NK-92 (cell line): ENCODE results near the gene C6.
"Not testable (repeated sequence)": the region's sequence is repeated elsewhere in the genome, so short reads cannot be mapped to it uniquely, and the experiment has no call there.

Source experiments
- DNase-seq: peaks from one replicate; lab custom pipeline; 2025; ENCODE audit not compliant: unreplicated experiment; lab: John Stamatoyannopoulos, UW

The C6 gene

GRCh38 chr5:41213340-41213739 lies at the start of gene C6:
Gene C6, minus strand, starts transcription at chr5:41213532. Its CDS starts 10,302 bp downstream, at chr5:41203230.
- DNase-seq = no peak

GRCh38 chr5:41256400-41256799 lies 43.1 kb upstream of the C6 start:
- DNase-seq = no peak

- no peak for DNase-seq
Measured at GRCh38 chr5:41253109-41253508, 39.8 kb upstream of the C6 start.

- no peak for DNase-seq
Measured at GRCh38 chr5:41252036-41252435, 38.7 kb upstream of the C6 start.

GRCh38 chr5:41250351-41250987 lies 37.1 kb upstream of the C6 start:
- DNase-seq = no peak

DNA sequence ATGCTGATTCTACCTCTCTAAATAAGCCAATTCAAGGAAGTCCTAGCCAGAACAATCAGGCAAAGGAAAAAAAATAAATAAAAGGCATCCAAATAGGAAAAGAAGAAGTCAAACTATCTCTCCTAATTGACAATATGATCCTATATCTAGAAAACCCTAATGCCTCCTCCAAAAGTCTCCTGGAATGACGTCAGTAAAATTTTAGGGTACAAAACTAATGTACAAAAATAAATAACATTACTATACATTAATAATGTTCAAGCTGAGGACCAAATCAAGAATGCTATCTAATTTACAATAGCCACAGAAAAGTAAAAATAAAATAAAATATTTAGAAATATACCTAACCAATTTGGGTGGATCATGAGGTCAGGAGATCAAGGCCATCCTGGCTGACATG lies 33.8 kb upstream of the C6 start:
- DNase-seq = no peak

GRCh38 chr5:41246376-41246775 lies 33.0 kb upstream of the C6 start:
- no peak for DNase-seq

DNA sequence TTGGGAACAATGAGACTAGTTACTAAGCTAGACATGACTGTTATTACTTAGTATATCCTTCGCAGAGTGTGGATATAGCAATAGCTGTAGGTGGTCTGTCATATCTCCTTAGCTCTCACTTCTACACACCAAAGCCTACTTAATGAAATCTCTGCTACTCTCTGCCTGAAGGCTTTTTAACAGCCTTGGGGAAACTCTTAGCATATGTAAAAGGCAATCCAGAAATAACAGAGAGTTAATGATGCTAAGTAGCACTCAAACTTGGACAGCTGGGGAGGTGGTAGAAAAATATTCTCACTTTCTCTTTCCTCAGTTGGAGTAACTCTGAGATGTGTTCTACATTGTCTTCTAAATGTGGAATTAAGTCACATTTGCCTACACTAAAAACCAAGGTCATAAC lies 30.2 kb upstream of the C6 start:
- DNase-seq = no peak

DNA sequence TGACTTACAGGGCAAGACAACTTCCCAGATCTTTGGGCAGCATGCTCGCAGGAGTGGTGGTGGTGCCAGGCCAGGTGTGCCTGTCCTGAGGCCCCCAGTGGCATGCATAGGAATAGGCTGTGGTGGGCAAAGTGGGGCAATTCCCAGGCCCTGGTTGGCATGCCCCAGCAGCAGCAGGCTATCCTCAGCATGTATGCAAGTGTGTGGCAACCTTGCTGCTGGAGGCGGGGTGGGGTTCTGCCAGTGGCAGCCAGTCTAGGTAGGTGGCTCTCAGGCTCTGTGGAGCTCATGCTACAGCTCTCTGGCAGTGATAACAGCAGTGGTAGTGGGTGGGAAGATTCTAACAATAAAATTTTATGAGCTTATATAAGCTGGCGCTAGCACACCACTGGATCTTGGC lies 27.7 kb upstream of the C6 start:
- no peak for DNase-seq

DNA sequence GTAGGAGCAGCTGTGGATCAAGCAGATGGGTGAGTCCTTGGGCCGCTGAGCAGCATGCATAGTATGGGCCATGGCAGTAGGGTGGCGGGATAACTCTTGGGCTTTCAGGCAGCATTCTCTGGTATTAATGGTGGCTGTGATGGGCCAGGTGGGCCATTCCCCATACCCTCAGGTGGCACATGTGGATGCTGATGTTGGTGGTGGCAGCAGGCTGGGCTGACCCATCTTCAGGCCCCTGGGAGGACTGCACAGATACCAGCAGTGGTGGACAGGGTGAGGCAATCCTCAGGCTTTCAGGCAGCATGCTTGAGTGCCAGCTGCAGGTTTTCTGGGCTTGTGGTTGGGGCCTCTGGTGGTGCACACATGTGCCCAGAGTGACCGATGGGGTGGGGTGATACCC lies 27.1 kb upstream of the C6 start:
- no peak for DNase-seq

DNA sequence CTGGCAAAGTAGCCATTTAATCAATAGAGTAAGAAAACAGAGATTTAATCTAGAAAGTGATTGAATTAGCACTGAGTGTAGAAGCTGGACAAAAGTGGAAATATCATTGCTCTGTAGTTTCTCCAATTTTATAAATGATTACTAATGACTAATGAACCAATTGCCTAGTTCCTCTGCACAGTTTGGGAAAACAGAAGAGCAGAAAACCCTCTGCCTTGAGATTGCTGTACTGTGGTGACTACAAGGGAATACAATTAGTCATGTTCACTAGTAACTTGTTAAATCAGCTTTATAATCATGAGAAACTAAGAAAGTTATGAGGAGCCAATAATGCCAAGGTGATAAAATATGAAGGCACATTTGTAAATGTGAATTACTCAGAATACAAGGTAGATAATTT lies 21.1 kb upstream of the C6 start:
- no peak for DNase-seq

GRCh38 chr5:41232797-41233196 lies 19.5 kb upstream of the C6 start:
- no peak for DNase-seq

GRCh38 chr5:41230276-41230675 lies 16.9 kb upstream of the C6 start:
- DNase-seq = not testable (repeated sequence)

DNA sequence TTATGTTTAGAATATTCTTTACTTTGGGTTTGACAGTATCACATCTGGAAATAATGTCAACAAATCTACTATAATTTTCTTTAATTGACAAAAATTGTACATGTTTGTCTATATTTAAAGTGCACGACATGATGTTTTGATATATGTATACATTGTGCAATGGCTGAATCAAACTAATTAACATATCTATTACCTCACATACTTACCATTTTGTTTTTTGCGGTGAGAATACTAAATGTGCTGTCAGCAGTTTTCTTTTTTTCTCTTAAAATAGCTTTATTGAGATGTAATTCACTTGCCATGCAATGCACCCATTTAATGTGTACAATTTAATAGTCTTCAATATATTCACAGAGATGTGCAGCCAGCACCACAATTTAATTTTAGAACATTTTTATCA lies 10.6 kb upstream of the C6 start:
- DNase-seq = no peak

- DNase-seq = no peak
Measured at GRCh38 chr5:41219658-41220269, 6.4 kb upstream of the C6 start.

DNA sequence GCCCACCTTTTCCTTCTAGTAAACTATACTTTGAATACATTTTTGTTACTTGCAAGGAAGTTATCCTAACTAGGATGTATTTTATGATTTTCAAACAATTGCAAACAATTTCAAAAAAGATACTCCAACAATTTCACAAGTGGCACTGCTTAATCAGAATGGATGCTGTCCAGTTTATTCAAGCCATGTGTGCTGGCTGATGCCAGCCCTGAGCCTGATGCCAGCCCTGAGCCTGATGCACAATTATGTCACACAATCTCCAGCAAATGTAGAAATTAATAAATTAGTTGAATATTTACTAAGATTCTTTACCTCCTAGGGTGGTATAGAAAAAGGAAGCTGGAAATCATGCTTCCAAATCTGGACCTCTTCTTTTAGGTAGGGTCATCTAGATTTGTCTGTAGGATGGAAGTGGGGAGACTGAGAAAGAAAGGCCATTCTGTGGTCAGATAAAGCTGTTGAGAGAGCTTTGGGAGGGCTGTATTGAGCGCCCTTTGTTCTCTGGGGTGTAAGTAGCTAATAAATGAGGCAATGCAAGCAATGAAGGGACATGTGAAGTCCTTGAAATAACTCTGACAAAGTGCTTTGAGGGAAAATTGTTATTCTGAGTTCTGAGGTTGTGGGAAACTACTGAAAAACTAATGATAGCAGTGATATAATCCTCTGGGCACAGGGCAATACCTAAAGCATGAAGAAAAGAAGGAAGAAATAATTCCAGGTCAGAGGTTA lies 5.8 kb upstream of the C6 start:
- DNase-seq = no peak

- DNase-seq = no peak
Measured at GRCh38 chr5:41214182-41214581, 850 bp upstream of the C6 start.

- no peak for DNase-seq
Measured at GRCh38 chr5:41212935-41213334, 397 bp downstream of the C6 start.

DNA sequence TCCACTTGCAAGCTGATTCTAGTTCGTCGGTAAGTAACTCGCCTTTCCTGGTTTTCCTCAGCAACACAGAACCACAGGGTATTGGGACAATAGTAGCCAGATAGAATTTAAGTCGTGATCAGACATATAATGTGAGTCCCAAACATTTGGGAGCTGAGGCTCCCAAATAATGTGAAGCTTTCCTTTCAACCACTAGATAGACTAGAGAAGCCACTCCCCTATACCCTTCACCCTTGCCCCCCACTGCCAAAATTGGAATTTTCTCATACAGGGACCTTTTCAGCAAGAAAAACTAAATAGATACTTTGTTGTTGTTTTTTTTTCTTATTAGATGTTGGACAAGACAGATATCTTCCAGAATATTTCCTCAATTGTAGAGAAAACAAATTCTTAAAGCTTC lies 1.9 kb downstream of the C6 start:
- no peak for DNase-seq

GRCh38 chr5:41205475-41205874 lies 7.9 kb downstream of the C6 start:
- DNase-seq = not testable (repeated sequence)

DNA sequence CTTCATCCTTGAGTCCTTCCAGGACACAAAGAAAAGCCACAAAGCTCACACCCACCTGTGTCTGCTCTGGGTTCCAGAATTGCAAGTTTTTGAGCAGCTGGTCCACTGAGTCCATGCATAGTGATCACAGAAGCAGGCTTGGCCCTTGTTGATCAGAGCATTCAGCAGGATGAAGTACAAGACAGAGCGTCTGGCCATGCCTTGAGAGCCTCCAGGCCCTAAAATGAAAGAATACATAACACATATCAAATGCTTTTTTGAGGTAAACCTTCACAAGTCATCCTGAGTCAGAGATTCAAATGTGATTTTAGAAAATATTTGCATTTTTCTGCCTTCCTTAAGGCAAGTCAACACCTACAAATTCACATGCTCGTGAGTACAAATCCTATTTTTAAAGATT lies 10.3 kb downstream of the C6 start:
- no peak for DNase-seq

DNA sequence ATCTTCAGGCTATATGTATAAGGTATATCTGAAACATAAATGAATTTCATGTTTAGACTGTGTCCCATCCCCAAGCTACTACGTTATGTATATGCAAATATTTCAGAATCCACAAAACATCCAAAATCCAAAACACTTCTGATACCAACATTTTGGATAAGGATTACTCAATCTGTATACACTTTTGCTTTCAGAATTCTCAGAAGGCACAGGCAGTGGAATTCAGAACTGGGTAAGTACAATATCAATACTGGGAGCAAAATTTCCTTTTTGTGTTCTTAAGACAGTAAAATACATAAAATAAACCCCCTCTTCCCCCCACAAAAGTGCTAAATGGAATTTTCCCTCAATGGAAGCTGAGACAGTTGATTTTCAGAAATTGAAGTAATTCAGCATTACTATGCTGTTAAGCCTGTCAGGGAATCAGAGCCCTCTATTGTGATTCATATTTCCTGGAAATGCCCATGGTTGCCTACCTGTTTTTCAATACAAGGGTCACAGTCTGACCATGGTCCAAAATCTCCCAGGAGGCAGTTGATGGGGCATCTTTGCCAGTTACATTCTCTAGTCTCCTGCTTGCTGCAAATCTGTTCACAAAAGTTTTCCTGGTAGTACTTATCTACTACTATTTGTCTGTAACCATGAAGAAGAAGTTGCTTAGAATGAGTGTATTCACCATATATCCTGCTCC lies 12.1 kb downstream of the C6 start:
- DNase-seq = no peak
